Keratinocyte (primary cell): Measurements from ENCODE around the gene VAMP1. TPM values are rescaled to one million over a fixed set of nuclear protein-coding genes. Genes with fewer than 3 reads are reported as not detected.

Source experiments
- DNase-seq: peaks from one replicate; pipeline ENCODE4 v3.0.0-alpha.2; 2011; ENCODE audit warnings: low read depth, missing footprints, low spot score
- FAIRE-seq: peaks from 2 replicates; lab custom pipeline; 2011; peaks lifted over from hg19 to GRCh38; lab: Jason Lieb, UNC
- H2AFZ ChIP-seq: 2 replicates; pipeline ENCODE4 v1.6.0; 2012; ENCODE audit warnings: low read length, control low read depth, inconsistent platforms; ENCODE audit not compliant: control insufficient read depth
- H3K27ac ChIP-seq: 2 replicates; pipeline ENCODE4 v1.5.1; 2011; ENCODE audit warnings: low read length; ENCODE audit not compliant: control insufficient read depth, insufficient read depth
- H3K27me3 ChIP-seq: 3 replicates; pipeline ENCODE4 v1.6.0; 2011; ENCODE audit warnings: low read length; ENCODE audit not compliant: control insufficient read depth, insufficient read depth; ENCODE audit errors: extremely low read depth
- H3K36me3 ChIP-seq, 2 experiments: 2 replicates in 1 of 2; 3 replicates in 1 of 2; pipeline ENCODE4 v1.5.1; 2011; ENCODE audit warnings: low read length in 2 of 2, mild to moderate bottlenecking in 1 of 2; ENCODE audit not compliant: control insufficient read depth in 2 of 2, insufficient read depth in 2 of 2; ENCODE audit errors: extremely low read depth in 1 of 2
- H3K4me1 ChIP-seq: 3 replicates; pipeline ENCODE4 v1.5.1; 2011; ENCODE audit warnings: low read length; ENCODE audit not compliant: control insufficient read depth, insufficient read depth; ENCODE audit errors: extremely low read depth
- H3K4me2 ChIP-seq: 3 replicates; pipeline ENCODE4 v1.6.0; 2011; ENCODE audit warnings: low read depth, low read length; ENCODE audit not compliant: control insufficient read depth, insufficient read depth; ENCODE audit errors: extremely low read depth
- H3K4me3 ChIP-seq, 3 experiments: fragments of 200-600 bp in 1 of 3; sonication (generic) in 1 of 3; 2 replicates in 2 of 3; 3 replicates in 1 of 3; pipeline ENCODE4 v1.5.1; 2011 to 2016; ENCODE audit warnings: low read length in 3 of 3, mild to moderate bottlenecking in 3 of 3, control low read depth in 2 of 3, inconsistent platforms in 1 of 3, low read depth in 1 of 3, mixed read lengths in 1 of 3, mixed run types in 1 of 3, moderate library complexity in 1 of 3; ENCODE audit not compliant: control insufficient read depth in 2 of 3, insufficient read depth in 2 of 3; ENCODE audit errors: extremely low read depth in 1 of 3
- H3K79me2 ChIP-seq: 2 replicates; pipeline ENCODE4 v1.6.0; 2012; ENCODE audit warnings: low read length; ENCODE audit not compliant: control insufficient read depth, insufficient read depth
- H3K9ac ChIP-seq: 3 replicates; pipeline ENCODE4 v1.6.0; 2011; ENCODE audit warnings: low read length; ENCODE audit not compliant: control insufficient read depth, insufficient read depth; ENCODE audit errors: extremely low read depth
- H3K9me1 ChIP-seq: 3 replicates; pipeline ENCODE4 v1.6.0; 2011; ENCODE audit warnings: low read length; ENCODE audit not compliant: control insufficient read depth, insufficient read depth; ENCODE audit errors: extremely low read depth
- H3K9me3 ChIP-seq: 2 replicates; pipeline ENCODE4 v1.5.1; 2012; ENCODE audit warnings: low read depth, low read length; ENCODE audit not compliant: control insufficient read depth
- H4K20me1 ChIP-seq: 3 replicates; pipeline ENCODE4 v1.6.0; 2011; ENCODE audit warnings: low read length; ENCODE audit not compliant: control insufficient read depth, insufficient read depth; ENCODE audit errors: extremely low read depth
- EZH2 ChIP-seq: IDR thresholded peaks from one replicate; pipeline ENCODE4 v1.6.1; 2012; ENCODE audit warnings: inconsistent platforms, mild to moderate bottlenecking, low read length, moderate library complexity
- dilution Hi-C: fragments of 300-500 bp; cut with MboI; formaldehyde crosslinking; loops from one replicate; pipeline ENCODE4 v1.7.0; 2020; ENCODE audit warnings: low sequenced_read_pairs; ENCODE audit not compliant: extremely low pct_ligation_motif_present
- polyA minus RNA-seq, 3 experiments: library from RNA; depleted of rRNA, polyadenylated mRNA; stranded (reverse); fragments of >200 nt; gene quantifications; 1 replicate in 1 of 3; 2 replicates in 1 of 3; 3 replicates in 1 of 3; pipeline ENCODE4 v1.2.3, GENCODE V29; 2011
- polyA plus RNA-seq, 5 experiments: library from polyadenylated mRNA; depleted of rRNA in 3 of 5; stranded (reverse) in 3 of 5; stranded (forward) in 1 of 5; unstranded in 1 of 5; fragments of >200 nt; gene quantifications; 1 replicate in 1 of 5; 2 replicates in 3 of 5; 3 replicates in 1 of 5; pipeline versions ENCODE4 v1.2.1 to v1.2.3, GENCODE V29; 2011 to 2012; ENCODE audit warnings: missing spikeins in 2 of 5, low read depth in 1 of 5, low replicate concordance in 1 of 5
- TF ChIP-seq, protein P1 (sequence below), 3 experiments: IDR thresholded peaks in 1 of 3; conservative IDR thresholded peaks in 1 of 3; optimal IDR thresholded peaks in 1 of 3; 2 replicates in 2 of 3; 3 replicates in 1 of 3; pipeline versions ENCODE3 to v1.5.1; 2011; ENCODE audit warnings: low read length in 3 of 3, mild to moderate bottlenecking in 3 of 3, moderate library complexity in 2 of 3, control low read depth in 1 of 3, inconsistent platforms in 1 of 3; ENCODE audit not compliant: insufficient read depth in 2 of 3; ENCODE audit errors: extremely low read depth in 1 of 3

The VAMP1 gene, protein sequence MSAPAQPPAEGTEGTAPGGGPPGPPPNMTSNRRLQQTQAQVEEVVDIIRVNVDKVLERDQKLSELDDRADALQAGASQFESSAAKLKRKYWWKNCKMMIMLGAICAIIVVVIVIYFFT
- 5.3 to 7.8 TPM (median 6.7 TPM) in 3 replicates for polyA plus RNA-seq
- polyA plus RNA-seq (2011; ENCODE audit: low read depth) = 0.42 TPM
- polyA plus RNA-seq (2011; cell fraction: cytosol; rRNA removed) = 5.4 and 8.0 TPM in 2 replicates
- polyA plus RNA-seq (2011; cell fraction: nucleus; rRNA removed) = 22.3 and 24.4 TPM in 2 replicates
- polyA plus RNA-seq (2012; ENCODE audit: low replicate concordance) = 2.3 and 3.8 TPM in 2 replicates
- polyA minus RNA-seq = 4.9 to 6.2 TPM (median 5.9 TPM) in 3 replicates
- 0.58 TPM for polyA minus RNA-seq (2011; cell fraction: cytosol; rRNA and poly(A)+ RNA removed)
- 3.0 and 7.9 TPM in 2 replicates for polyA minus RNA-seq (2011; cell fraction: nucleus; rRNA and poly(A)+ RNA removed)

DNA sequence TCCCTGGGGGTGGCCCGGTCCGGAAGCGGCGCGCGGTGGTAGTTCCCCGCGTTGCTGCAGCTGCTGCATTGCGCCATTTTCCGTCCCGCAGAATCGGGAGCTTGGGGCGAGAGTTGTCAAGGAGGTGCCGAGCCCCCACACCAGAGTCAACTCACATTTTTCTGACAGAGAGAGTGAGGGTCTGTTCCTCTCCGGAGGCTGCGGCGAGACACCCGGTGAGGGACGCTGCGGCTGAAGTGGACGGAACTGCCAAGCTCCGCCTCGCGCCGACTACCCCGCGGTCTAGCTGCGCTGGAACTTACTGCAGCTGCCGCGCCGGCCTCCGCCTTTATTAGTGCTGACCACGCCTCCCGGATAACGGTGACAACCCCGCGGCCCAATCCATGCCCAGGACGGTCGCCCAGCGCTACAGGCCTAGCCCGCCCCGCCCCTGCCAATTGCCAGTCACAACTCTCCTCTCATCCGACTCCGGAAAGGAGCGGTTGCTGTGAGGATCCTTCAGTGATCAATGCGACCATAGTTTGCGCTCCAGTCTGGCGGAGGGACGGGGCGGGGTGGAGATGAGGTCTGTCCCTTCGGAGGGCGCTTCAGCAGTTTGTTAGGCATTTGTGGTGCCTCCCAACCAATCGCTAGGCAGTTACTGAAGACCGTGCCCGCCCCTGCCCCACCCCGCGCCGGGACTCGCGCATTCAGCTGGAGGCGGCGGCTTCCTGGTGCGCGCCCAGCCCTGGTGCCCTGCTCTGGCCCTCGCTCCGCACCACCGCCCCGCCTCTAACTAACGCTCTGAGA, at the start of gene VAMP1:
Gene VAMP1 (minus strand): TSS at position 303 of the 789 bp plus-strand sequence. CDS start 146 bp downstream, at position 157.
- Histone ChIP-seq H3K9me1 (no peaks in the 10 kb centered on the region), H3K4me2 (peak within 1 kb of the TSS; percentile 91), H4K20me1 (no peaks in the 10 kb centered on the region), H3K9me3 (no peaks in the 10 kb centered on the region), H3K4me1 (peaks cover 22% of the 10 kb centered on the region), H3K27me3 (no peaks in the 10 kb centered on the region), H3K4me3 (peak within 1 kb of the TSS; percentile 64 to 83 (median 82)), H2AFZ (peak within 1 kb of the TSS; percentile 99), H3K27ac (peak within 1 kb of the TSS; percentile 87), H3K9ac (peak within 1 kb of the TSS; percentile 84), H3K79me2 (peaks cover 3% of the 10 kb centered on the region), H3K36me3 (peaks cover 0 to 1% of the 10 kb centered on the region in 2 experiments)
- no peak for FAIRE-seq
- dilution Hi-C loops = no loop called here
- no peak for DNase-seq
- TF ChIP-seq EZH2 = no peak
- TF ChIP-seq, protein P1, sequence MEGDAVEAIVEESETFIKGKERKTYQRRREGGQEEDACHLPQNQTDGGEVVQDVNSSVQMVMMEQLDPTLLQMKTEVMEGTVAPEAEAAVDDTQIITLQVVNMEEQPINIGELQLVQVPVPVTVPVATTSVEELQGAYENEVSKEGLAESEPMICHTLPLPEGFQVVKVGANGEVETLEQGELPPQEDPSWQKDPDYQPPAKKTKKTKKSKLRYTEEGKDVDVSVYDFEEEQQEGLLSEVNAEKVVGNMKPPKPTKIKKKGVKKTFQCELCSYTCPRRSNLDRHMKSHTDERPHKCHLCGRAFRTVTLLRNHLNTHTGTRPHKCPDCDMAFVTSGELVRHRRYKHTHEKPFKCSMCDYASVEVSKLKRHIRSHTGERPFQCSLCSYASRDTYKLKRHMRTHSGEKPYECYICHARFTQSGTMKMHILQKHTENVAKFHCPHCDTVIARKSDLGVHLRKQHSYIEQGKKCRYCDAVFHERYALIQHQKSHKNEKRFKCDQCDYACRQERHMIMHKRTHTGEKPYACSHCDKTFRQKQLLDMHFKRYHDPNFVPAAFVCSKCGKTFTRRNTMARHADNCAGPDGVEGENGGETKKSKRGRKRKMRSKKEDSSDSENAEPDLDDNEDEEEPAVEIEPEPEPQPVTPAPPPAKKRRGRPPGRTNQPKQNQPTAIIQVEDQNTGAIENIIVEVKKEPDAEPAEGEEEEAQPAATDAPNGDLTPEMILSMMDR (optimal IDR thresholded peaks at IDR 0.05 in 1 of 3, IDR thresholded peaks at IDR 0.05 in 1 of 3, conservative IDR thresholded peaks at IDR 0.05 in 1 of 3; ENCODE audit: extremely low read depth in 1 of 3, insufficient read depth in 2 of 3, low read length in 3 of 3) = no peak

DNA sequence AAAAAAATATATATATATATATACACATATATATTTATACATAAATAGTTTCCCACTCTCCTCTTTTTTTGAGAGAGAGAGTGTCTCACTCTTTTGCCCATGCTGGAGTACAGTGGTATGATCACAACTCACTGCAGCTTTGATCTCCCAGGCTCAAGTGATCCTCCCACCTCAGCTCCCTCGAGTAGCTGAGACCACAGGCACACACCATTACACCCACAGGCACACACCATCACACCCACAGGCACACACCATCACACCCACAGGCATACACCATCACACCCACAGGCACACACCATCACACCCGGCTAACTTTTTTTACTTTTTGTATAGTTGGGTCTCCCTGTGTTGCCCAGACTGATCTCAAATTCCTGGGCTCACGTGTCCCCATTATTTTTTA, 49.7 kb upstream of the VAMP1 start:
- H3K27ac ChIP-seq = no peak overlapping the region
- no peak overlapping the region for H3K4me3 ChIP-seq
- dilution Hi-C loops = no loop called here
- H3K4me2 ChIP-seq = no peak overlapping the region
- H3K27me3 ChIP-seq = no peaks in the 10 kb centered on the region
- no peaks in the 10 kb centered on the region for H4K20me1 ChIP-seq
- no peak overlapping the region for H3K9ac ChIP-seq
- no peaks in the 10 kb centered on the region for H3K4me1 ChIP-seq
- DNase-seq (no peak), FAIRE-seq (no peak)
- H3K9me3 ChIP-seq = no peaks in the 10 kb centered on the region
- no peaks in the 10 kb centered on the region for H3K9me1 ChIP-seq
- H2AFZ ChIP-seq = no peak overlapping the region
- no peaks in the 10 kb centered on the region for H3K79me2 ChIP-seq
- TF ChIP-seq, protein P1 (optimal IDR thresholded peaks at IDR 0.05 in 1 of 3, IDR thresholded peaks at IDR 0.05 in 1 of 3, conservative IDR thresholded peaks at IDR 0.05 in 1 of 3; ENCODE audit: extremely low read depth in 1 of 3, insufficient read depth in 2 of 3, low read length in 3 of 3) = no peak
- TF ChIP-seq EZH2 = no peak
- peaks cover 25 to 65% of the 10 kb centered on the region in 2 experiments for H3K36me3 ChIP-seq
